Uterus (tissue), 2 donors: ENCODE measurements around the gene CTCFL.

Source experiments
- CTCF ChIP-seq, 4 experiments: fragments of 200-600 bp in 2 of 4; fragments of 450-650 bp in 2 of 4; sonication (generic) in 2 of 4; IDR thresholded peaks; one replicate each; pipeline ENCODE4 v1.5.1; 2016 to 2019; ENCODE audit warnings: antibody characterized with exemption in 4 of 4, mild to moderate bottlenecking in 2 of 4, moderate library complexity in 1 of 4
- POLR2A ChIP-seq, 2 donors: fragments of 450-650 bp; IDR thresholded peaks; one replicate each; pipeline ENCODE4 v1.6.1; 2016; ENCODE audit warnings: antibody characterized with exemption in 2 of 2, mild to moderate bottlenecking in 1 of 2, moderate library complexity in 1 of 2

- no peak for TF ChIP-seq CTCF (IDR thresholded peaks at IDR 0.05)
- TF ChIP-seq POLR2A (IDR thresholded peaks at IDR 0.05) = no peak
Measured at GRCh38 chr20:57460781-57461465, 64.0 kb downstream of the CTCFL start.
